ENCODE data around the gene EPHA5.

EPHA5 gene

DNA sequence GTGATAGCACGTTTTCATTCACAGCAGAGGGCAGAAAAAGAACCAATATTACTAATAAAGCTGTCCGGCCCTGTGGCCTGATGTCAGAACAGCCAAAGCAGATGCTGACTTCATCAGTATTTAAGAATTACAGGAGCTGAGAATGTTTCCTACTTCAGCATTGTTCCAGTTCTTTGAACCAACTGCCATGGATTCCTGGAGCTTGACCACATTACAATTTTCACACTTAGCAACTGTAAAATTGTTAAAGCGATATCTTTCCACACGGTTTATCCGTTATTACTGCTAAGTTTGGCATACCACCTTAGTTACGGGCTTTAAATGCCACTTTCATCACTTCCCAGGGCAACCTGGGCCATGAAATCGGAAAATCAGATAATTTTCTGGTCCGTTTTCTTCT lies 118.2 kb downstream of the EPHA5 start:
- Histone ChIP-seq H3K4me1 (ENCODE audit: insufficient read depth, low read length) (no peaks in the 10 kb centered on the region), H3K9ac (ENCODE audit: low read length) (no peak overlapping the region), H3K4me3 (ENCODE audit: low read depth in 1 of 2, low read length in 2 of 2) (no peak overlapping the region), H3K27me3 (ENCODE audit: control insufficient read depth in 1 of 2, insufficient read depth in 2 of 2, low read length in 2 of 2) (no peaks in the 10 kb centered on the region), H3K36me3 (ENCODE audit: insufficient read depth, low read length) (no peaks in the 10 kb centered on the region), H3K27ac (ENCODE audit: low read depth, low read length) (no peak overlapping the region), H3K9me3 (ENCODE audit: low read length) (no peaks in the 10 kb centered on the region)

DNA sequence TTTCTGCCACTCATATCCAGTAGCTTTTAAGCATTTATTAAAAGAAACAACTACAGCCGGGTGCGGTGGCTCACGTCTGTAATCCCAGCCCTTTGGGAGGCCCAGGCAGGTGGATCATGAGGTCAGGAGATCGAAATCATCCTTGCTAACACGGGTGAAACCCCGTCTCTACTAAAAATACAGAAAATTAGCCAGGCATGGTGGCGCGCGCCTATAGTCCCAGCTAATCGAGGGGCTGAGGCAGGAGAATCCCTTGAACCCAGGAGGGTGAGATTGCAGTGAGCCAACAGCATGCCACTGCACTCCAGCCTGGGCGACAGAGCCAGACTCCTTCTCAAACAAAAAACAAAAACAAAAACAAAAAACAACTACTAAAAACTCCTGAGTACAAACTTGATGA lies 119.8 kb downstream of the EPHA5 start:
- H3K9me3 ChIP-seq (ENCODE audit: low read length): no peaks in the 10 kb centered on the region
- H3K4me1 ChIP-seq (ENCODE audit: insufficient read depth, low read length): no peaks in the 10 kb centered on the region
- H3K27me3 ChIP-seq (ENCODE audit: control insufficient read depth in 1 of 2, insufficient read depth in 2 of 2, low read length in 2 of 2): no peaks in the 10 kb centered on the region
- no peaks in the 10 kb centered on the region for H3K36me3 ChIP-seq (ENCODE audit: insufficient read depth, low read length)
- H3K4me3 ChIP-seq (ENCODE audit: low read depth in 1 of 2, low read length in 2 of 2): no peak overlapping the region
- no peak overlapping the region for H3K27ac ChIP-seq (ENCODE audit: low read depth, low read length)
- H3K9ac ChIP-seq (ENCODE audit: low read length): no peak overlapping the region

DNA sequence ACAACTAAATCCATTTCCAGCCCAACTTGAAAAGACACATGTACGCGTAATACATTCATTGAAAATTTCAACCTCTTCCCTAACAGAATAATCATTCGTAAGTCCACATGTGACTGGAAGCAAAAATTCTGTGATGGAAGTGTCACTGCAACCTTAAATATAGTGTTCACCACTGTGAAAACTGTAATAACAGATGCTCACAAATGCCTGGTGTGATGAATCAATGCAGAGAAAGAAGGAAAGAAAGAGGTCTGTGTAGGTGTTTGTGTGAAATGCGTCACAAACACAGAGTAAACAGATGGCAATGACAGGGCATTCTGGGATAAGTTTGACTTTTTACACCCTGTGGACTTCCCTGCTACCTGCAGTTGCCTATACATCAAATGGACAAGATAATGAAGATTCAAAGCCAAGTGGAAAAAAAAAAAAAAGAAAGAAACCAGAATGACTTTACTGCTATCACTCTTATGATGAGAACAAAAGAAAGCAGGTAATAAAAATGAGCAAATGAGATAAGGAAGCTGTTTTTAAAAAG lies 123.3 kb downstream of the EPHA5 start:
- H3K4me1 ChIP-seq (ENCODE audit: insufficient read depth, low read length): no peaks in the 10 kb centered on the region
- H3K9ac ChIP-seq (ENCODE audit: low read length): no peak overlapping the region
- H3K4me3 ChIP-seq (ENCODE audit: low read depth in 1 of 2, low read length in 2 of 2): no peak overlapping the region
- H3K36me3 ChIP-seq (ENCODE audit: insufficient read depth, low read length): no peaks in the 10 kb centered on the region
- no peak overlapping the region for H3K27ac ChIP-seq (ENCODE audit: low read depth, low read length)
- no peaks in the 10 kb centered on the region for H3K9me3 ChIP-seq (ENCODE audit: low read length)
- H3K27me3 ChIP-seq (ENCODE audit: control insufficient read depth in 1 of 2, insufficient read depth in 2 of 2, low read length in 2 of 2): no peaks in the 10 kb centered on the region

DNA sequence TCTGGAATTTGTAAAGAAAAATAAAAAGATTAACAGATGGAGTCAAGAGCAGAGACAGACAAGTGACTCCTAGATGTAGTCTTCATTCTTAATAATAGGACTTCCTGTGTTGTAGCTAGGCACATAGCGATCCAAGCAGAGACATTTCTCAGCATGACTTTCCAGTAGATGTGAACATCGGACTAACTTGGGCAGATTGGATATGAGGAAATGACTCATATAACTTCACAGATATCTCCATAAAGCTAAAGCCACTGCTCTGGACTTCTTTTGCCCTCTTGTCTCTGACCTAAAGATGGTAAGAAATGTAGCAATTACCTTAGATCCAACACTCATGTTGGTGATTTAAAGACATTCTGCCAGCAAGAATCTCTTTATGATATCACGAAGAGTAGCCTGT lies 131.7 kb downstream of the EPHA5 start:
- Histone ChIP-seq H3K27ac (ENCODE audit: low read depth, low read length) (no peak overlapping the region), H3K9me3 (ENCODE audit: low read length) (no peaks in the 10 kb centered on the region), H3K4me1 (ENCODE audit: insufficient read depth, low read length) (no peaks in the 10 kb centered on the region), H3K27me3 (ENCODE audit: control insufficient read depth in 1 of 2, insufficient read depth in 2 of 2, low read length in 2 of 2) (no peaks in the 10 kb centered on the region), H3K36me3 (ENCODE audit: insufficient read depth, low read length) (no peaks in the 10 kb centered on the region), H3K4me3 (ENCODE audit: low read depth in 1 of 2, low read length in 2 of 2) (no peak overlapping the region), H3K9ac (ENCODE audit: low read length) (no peak overlapping the region)

DNA sequence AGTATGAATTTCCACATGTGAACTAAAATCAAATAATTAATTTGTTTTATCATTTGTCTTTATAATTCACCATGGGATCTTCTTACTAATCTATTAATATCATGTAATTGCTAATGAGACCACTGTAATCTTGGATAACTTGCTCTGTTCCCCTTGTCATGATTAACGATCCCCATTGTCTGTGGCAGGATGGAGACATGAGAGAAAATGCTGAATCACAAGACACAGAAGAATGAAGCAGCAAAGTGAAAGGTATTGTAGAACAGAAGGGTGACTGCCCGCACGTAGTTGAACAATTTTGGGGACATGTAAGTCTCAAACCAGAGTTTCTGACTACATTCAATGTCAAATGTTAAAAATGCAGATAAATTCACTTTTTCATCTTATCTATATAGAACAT lies 135.2 kb downstream of the EPHA5 start:
- Histone ChIP-seq H3K4me3 (ENCODE audit: low read depth in 1 of 2, low read length in 2 of 2) (no peak overlapping the region), H3K9me3 (ENCODE audit: low read length) (no peaks in the 10 kb centered on the region), H3K4me1 (ENCODE audit: insufficient read depth, low read length) (no peaks in the 10 kb centered on the region), H3K9ac (ENCODE audit: low read length) (no peak overlapping the region), H3K27me3 (ENCODE audit: control insufficient read depth in 1 of 2, insufficient read depth in 2 of 2, low read length in 2 of 2) (no peaks in the 10 kb centered on the region), H3K36me3 (ENCODE audit: insufficient read depth, low read length) (no peaks in the 10 kb centered on the region), H3K27ac (ENCODE audit: low read depth, low read length) (no peak overlapping the region)

DNA sequence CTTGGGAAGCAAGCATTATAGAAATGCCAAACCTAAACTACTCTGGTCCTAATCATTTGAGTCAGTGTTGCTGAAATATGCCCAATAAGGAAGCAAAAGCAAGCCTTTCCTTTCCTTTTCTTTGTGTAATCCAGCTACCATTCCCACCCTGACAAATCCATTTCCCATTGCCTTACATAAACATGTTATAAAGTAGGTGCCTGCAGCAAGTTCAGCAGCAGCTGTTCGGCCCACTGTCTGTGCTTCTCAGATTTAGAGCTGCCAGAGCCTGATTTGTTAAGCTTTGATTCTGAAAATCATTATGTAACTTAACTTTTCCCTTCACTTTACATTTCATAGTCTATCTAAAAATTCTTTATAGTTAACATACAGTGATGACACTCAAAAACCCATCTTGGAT lies 148.6 kb downstream of the EPHA5 start:
- H3K4me1 ChIP-seq (ENCODE audit: insufficient read depth, low read length): no peaks in the 10 kb centered on the region
- no peaks in the 10 kb centered on the region for H3K27me3 ChIP-seq (ENCODE audit: control insufficient read depth in 1 of 2, insufficient read depth in 2 of 2, low read length in 2 of 2)
- no peaks in the 10 kb centered on the region for H3K36me3 ChIP-seq (ENCODE audit: insufficient read depth, low read length)
- no peak overlapping the region for H3K27ac ChIP-seq (ENCODE audit: low read depth, low read length)
- H3K9me3 ChIP-seq (ENCODE audit: low read length): no peaks in the 10 kb centered on the region
- H3K9ac ChIP-seq (ENCODE audit: low read length): no peak overlapping the region
- H3K4me3 ChIP-seq (ENCODE audit: low read depth in 1 of 2, low read length in 2 of 2): no peak overlapping the region

DNA sequence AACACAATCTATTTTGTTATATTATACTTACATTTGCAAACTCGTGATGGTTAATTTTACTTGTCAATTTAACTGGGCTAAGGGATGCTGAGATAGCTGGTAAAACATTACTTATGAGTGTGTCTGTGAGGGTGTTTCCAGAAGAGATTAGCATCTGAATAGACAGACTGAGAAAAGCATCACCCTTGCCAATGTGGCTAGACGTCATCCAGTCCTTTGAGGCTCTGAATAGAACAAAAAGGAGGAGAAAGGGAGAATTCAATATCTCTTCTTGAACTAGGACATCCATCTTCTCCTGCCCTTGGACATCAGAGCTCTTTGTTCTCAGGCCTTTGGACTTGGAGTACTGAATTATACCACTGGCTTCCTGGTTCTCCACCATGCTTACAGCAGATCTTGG lies 154.6 kb downstream of the EPHA5 start:
- H3K4me3 ChIP-seq (ENCODE audit: low read depth in 1 of 2, low read length in 2 of 2): no peak overlapping the region
- H3K9me3 ChIP-seq (ENCODE audit: low read length): no peaks in the 10 kb centered on the region
- H3K9ac ChIP-seq (ENCODE audit: low read length): no peak overlapping the region
- H3K27ac ChIP-seq (ENCODE audit: low read depth, low read length): no peak overlapping the region
- H3K36me3 ChIP-seq (ENCODE audit: insufficient read depth, low read length): no peaks in the 10 kb centered on the region
- no peaks in the 10 kb centered on the region for H3K27me3 ChIP-seq (ENCODE audit: control insufficient read depth in 1 of 2, insufficient read depth in 2 of 2, low read length in 2 of 2)
- no peaks in the 10 kb centered on the region for H3K4me1 ChIP-seq (ENCODE audit: insufficient read depth, low read length)

DNA sequence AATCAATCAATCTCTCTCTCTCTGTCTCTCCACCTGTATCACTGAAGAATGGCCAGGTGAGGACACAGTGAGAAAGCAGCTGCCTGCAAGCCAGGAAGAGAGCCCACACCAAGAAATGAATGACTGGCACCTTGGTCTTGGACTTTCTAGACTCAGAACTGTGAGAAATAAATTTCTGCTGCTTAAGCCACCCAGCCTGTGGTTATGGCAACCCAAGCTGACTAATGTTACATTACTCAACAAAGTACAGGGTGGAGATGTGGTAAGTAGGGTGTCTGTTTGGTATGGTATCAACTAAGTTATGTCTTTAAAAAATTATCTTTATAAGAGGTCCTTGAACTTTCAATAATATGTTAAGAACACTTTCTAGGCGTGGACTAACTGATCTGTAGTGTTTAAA lies 159.3 kb downstream of the EPHA5 start:
- Histone ChIP-seq H3K4me3 (ENCODE audit: low read depth in 1 of 2, low read length in 2 of 2) (no peak overlapping the region), H3K36me3 (ENCODE audit: insufficient read depth, low read length) (no peaks in the 10 kb centered on the region), H3K4me1 (ENCODE audit: insufficient read depth, low read length) (no peaks in the 10 kb centered on the region), H3K9me3 (ENCODE audit: low read length) (no peaks in the 10 kb centered on the region), H3K27ac (ENCODE audit: low read depth, low read length) (no peak overlapping the region), H3K9ac (ENCODE audit: low read length) (no peak overlapping the region), H3K27me3 (ENCODE audit: control insufficient read depth in 1 of 2, insufficient read depth in 2 of 2, low read length in 2 of 2) (no peaks in the 10 kb centered on the region)

DNA sequence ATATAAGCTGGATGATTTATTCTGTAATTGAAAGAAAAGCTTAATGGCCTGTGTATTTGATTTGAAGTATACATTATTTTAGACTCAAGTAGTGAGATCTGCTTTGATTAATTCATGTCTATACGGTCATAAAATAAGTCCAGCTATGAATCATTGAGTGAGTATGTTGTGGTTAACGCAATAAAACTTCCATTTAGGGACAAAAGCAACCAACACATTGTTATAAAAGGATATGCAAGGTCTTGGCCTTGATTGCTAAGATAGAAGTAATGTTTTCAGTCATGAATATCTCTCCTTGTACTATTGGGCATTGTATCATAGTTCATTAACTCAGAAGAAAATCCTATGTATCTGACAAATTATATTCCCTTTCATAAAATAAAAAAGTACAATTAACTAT lies 162.1 kb downstream of the EPHA5 start:
- H3K36me3 ChIP-seq (ENCODE audit: insufficient read depth, low read length): no peaks in the 10 kb centered on the region
- no peak overlapping the region for H3K27ac ChIP-seq (ENCODE audit: low read depth, low read length)
- no peak overlapping the region for H3K9ac ChIP-seq (ENCODE audit: low read length)
- H3K9me3 ChIP-seq (ENCODE audit: low read length): no peaks in the 10 kb centered on the region
- H3K4me3 ChIP-seq (ENCODE audit: low read depth in 1 of 2, low read length in 2 of 2): no peak overlapping the region
- H3K4me1 ChIP-seq (ENCODE audit: insufficient read depth, low read length): no peaks in the 10 kb centered on the region
- no peaks in the 10 kb centered on the region for H3K27me3 ChIP-seq (ENCODE audit: control insufficient read depth in 1 of 2, insufficient read depth in 2 of 2, low read length in 2 of 2)

DNA sequence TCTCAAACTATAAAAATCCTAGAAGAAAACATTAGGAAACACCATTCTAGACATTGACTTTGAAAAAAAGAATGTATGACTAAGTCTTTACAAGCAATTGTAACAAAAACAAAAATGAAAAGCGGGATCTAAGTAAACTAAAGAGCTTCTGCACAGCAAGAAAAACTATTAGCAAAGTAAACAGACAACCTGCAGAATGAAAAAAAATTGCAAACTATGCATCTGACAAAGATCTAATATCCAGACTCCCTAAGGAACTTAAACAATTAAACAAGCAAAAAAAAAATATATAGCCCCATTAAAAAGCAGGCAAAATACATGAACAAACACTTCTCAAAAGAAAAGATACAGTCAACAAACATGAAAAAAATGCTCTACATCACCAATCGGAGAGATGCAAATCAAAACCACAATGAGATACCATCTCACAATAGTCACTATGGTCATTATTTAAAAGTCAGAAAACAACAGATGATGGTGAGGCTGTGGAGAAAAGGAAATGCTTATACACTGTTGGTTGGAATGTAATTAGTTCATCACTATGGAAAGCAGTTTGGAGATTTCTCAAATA lies 168.1 kb downstream of the EPHA5 start:
- Histone ChIP-seq H3K4me1 (ENCODE audit: insufficient read depth, low read length) (no peaks in the 10 kb centered on the region), H3K9me3 (ENCODE audit: low read length) (no peaks in the 10 kb centered on the region), H3K4me3 (ENCODE audit: low read depth in 1 of 2, low read length in 2 of 2) (no peak overlapping the region), H3K9ac (ENCODE audit: low read length) (no peak overlapping the region), H3K27ac (ENCODE audit: low read depth, low read length) (no peak overlapping the region), H3K27me3 (ENCODE audit: control insufficient read depth in 1 of 2, insufficient read depth in 2 of 2, low read length in 2 of 2) (no peaks in the 10 kb centered on the region), H3K36me3 (ENCODE audit: insufficient read depth, low read length) (no peaks in the 10 kb centered on the region)

DNA sequence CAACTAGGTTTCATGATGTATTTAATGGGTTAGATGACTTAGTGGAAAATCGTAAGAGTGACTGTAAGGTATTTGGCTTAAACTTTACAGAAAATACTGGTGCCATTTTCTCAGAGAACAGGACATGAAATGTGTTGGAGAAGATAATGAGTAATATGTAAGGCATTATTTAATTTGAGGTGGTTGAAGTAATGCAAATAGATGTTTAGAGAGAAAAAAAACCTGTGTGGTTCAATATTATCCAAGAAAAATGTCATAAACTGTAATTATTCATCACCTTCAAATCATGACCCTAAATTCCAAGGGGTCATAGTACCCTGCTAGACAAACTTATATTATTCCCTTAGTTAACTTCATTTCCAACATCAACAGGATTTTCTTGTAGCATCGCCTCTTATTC lies 171.7 kb downstream of the EPHA5 start:
- H3K27ac ChIP-seq (ENCODE audit: low read depth, low read length): no peak overlapping the region
- no peaks in the 10 kb centered on the region for H3K4me1 ChIP-seq (ENCODE audit: insufficient read depth, low read length)
- H3K9me3 ChIP-seq (ENCODE audit: low read length): no peaks in the 10 kb centered on the region
- no peak overlapping the region for H3K9ac ChIP-seq (ENCODE audit: low read length)
- no peaks in the 10 kb centered on the region for H3K36me3 ChIP-seq (ENCODE audit: insufficient read depth, low read length)
- no peak overlapping the region for H3K4me3 ChIP-seq (ENCODE audit: low read depth in 1 of 2, low read length in 2 of 2)
- no peaks in the 10 kb centered on the region for H3K27me3 ChIP-seq (ENCODE audit: control insufficient read depth in 1 of 2, insufficient read depth in 2 of 2, low read length in 2 of 2)

DNA sequence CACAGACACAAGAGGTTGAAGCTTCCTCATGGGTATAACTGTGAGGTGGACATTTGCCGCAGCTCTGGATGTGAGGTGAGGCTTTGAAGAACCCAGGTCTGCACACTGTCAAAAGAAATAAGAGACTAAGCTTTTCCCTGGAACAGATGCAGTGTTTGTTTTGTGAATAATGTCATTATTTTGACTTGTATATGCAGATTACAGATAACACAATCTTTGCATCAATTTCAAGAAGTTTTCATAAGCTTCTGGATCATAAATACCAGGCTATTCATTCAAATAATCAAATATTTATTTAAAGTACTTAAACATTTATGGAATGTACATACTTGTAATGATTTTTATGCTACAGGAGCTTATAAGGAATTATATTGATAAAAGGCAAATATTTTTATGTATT lies 174.8 kb downstream of the EPHA5 start:
- Histone ChIP-seq H3K27me3 (ENCODE audit: control insufficient read depth in 1 of 2, insufficient read depth in 2 of 2, low read length in 2 of 2) (no peaks in the 10 kb centered on the region), H3K4me1 (ENCODE audit: insufficient read depth, low read length) (no peaks in the 10 kb centered on the region), H3K27ac (ENCODE audit: low read depth, low read length) (no peak overlapping the region), H3K36me3 (ENCODE audit: insufficient read depth, low read length) (no peaks in the 10 kb centered on the region), H3K9me3 (ENCODE audit: low read length) (no peaks in the 10 kb centered on the region), H3K4me3 (ENCODE audit: low read depth in 1 of 2, low read length in 2 of 2) (no peak overlapping the region), H3K9ac (ENCODE audit: low read length) (no peak overlapping the region)
